Neuronal stem cell (in vitro differentiated cells): ENCODE measurements around the gene SH3PXD2A.

Source experiments
- DNase-seq: peaks from one replicate; pipeline ENCODE4 v3.0.0-alpha.2; 2013; ENCODE audit warnings: low spot score
- H2AFZ ChIP-seq: one replicate; pipeline ENCODE4 v1.6.1; 2013; ENCODE audit warnings: mild to moderate bottlenecking, low read length, inconsistent platforms
- H2AK5ac ChIP-seq: 2 replicates; pipeline ENCODE4 v1.6.1; 2013; ENCODE audit warnings: low read depth, mild to moderate bottlenecking, inconsistent platforms, low read length, moderate library complexity, mixed read lengths
- H2BK120ac ChIP-seq: 2 replicates; pipeline ENCODE4 v1.6.1; 2013; ENCODE audit warnings: low read depth, mild to moderate bottlenecking, inconsistent platforms, low read length, moderate library complexity, mixed read lengths
- H2BK12ac ChIP-seq: one replicate; pipeline ENCODE4 v1.6.1; 2013; ENCODE audit warnings: low read length, inconsistent platforms
- H2BK15ac ChIP-seq: 2 replicates; pipeline ENCODE4 v1.6.1; 2013; ENCODE audit warnings: mild to moderate bottlenecking, low read length, inconsistent platforms, mixed read lengths
- H2BK5ac ChIP-seq: one replicate; pipeline ENCODE4 v1.6.1; 2013; ENCODE audit warnings: inconsistent platforms, mild to moderate bottlenecking, low read length, moderate library complexity
- H3K14ac ChIP-seq: one replicate; pipeline ENCODE4 v1.6.1; 2013; ENCODE audit warnings: low read length, inconsistent platforms
- H3K18ac ChIP-seq: 2 replicates; pipeline ENCODE4 v1.6.1; 2013; ENCODE audit warnings: low read length, inconsistent platforms
- H3K23ac ChIP-seq: 2 replicates; pipeline ENCODE4 v1.6.1; 2013; ENCODE audit warnings: low read depth, mild to moderate bottlenecking, mixed read lengths, low read length, inconsistent platforms; ENCODE audit not compliant: poor library complexity
- H3K27ac ChIP-seq: replicated peaks from 3 replicates; pipeline ENCODE4 v1.5.1; 2013; ENCODE audit warnings: low read length, inconsistent platforms
- H3K27me3 ChIP-seq, 3 experiments: 2 replicates each; pipeline ENCODE4 v1.6.1; 2013; ENCODE audit warnings: low read length in 3 of 3, mild to moderate bottlenecking in 2 of 3, inconsistent platforms in 1 of 3, low read depth in 1 of 3, mixed read lengths in 1 of 3, moderate library complexity in 1 of 3; ENCODE audit not compliant: control insufficient read depth in 3 of 3, insufficient read depth in 3 of 3
- H3K36me3 ChIP-seq, 2 donors: replicated peaks in 1 of 2; 2 replicates each; pipeline ENCODE4 v1.6.1; 2013; ENCODE audit warnings: low read length in 2 of 2; ENCODE audit not compliant: control insufficient read depth in 2 of 2, insufficient read depth in 2 of 2
- H3K4ac ChIP-seq: 2 replicates; pipeline ENCODE4 v1.6.1; 2013; ENCODE audit warnings: inconsistent platforms, mild to moderate bottlenecking, low read length, moderate library complexity
- H3K4me1 ChIP-seq, 2 donors: 1 replicate in 1 of 2; 2 replicates in 1 of 2; pipeline ENCODE4 v1.6.1; 2013; ENCODE audit warnings: low read length in 2 of 2, low read depth in 1 of 2; ENCODE audit not compliant: control insufficient read depth in 2 of 2, insufficient read depth in 1 of 2
- H3K4me2 ChIP-seq: one replicate; pipeline ENCODE4 v1.6.1; 2013; ENCODE audit warnings: mild to moderate bottlenecking, low read length, inconsistent platforms; ENCODE audit not compliant: insufficient read depth, poor library complexity, severe bottlenecking
- H3K4me3 ChIP-seq, 2 donors: 2 replicates each; pipeline ENCODE4 v1.5.1; 2013; ENCODE audit warnings: low read length in 2 of 2, mild to moderate bottlenecking in 2 of 2, inconsistent platforms in 1 of 2, moderate library complexity in 1 of 2
- H3K79me1 ChIP-seq: one replicate; pipeline ENCODE4 v1.6.1; 2013; ENCODE audit warnings: low read depth, mild to moderate bottlenecking, inconsistent platforms, low read length, moderate library complexity
- H3K9ac ChIP-seq: one replicate; pipeline ENCODE4 v1.6.1; 2013; ENCODE audit warnings: mild to moderate bottlenecking, low read depth, low read length, inconsistent platforms; ENCODE audit not compliant: poor library complexity
- H3K9me3 ChIP-seq, 2 donors: replicated peaks in 1 of 2; 2 replicates each; pipeline versions ENCODE3 to v1.6.1; 2013; ENCODE audit warnings: low read length in 2 of 2, mild to moderate bottlenecking in 2 of 2, inconsistent platforms in 1 of 2, low read depth in 1 of 2, mixed read lengths in 1 of 2, moderate library complexity in 1 of 2; ENCODE audit not compliant: control insufficient read depth in 2 of 2, insufficient read depth in 1 of 2
- H4K8ac ChIP-seq: one replicate; pipeline ENCODE4 v1.6.1; 2013; ENCODE audit warnings: low read depth, mild to moderate bottlenecking, inconsistent platforms, low read length, moderate library complexity
- H4K91ac ChIP-seq: one replicate; pipeline ENCODE4 v1.6.1; 2013; ENCODE audit warnings: low read length, low read depth, mild to moderate bottlenecking, inconsistent platforms; ENCODE audit not compliant: poor library complexity
- WGBS, 2 donors: extraction: QIAGEN DNeasy Blood & Tissue Kit; methylation state at CpG; one replicate each; pipeline ENCODE4 v1.1.7; 2013; ENCODE audit warnings: missing lambda C conversion rate in 2 of 2, mixed read lengths in 1 of 2; ENCODE audit not compliant: insufficient read length in 2 of 2, insufficient replicate concordance in 1 of 2; ENCODE audit errors: extremely low coverage in 2 of 2; 5-methylcytosine and 5-hydroxymethylcytosine counted together

Gene SH3PXD2A

DNA sequence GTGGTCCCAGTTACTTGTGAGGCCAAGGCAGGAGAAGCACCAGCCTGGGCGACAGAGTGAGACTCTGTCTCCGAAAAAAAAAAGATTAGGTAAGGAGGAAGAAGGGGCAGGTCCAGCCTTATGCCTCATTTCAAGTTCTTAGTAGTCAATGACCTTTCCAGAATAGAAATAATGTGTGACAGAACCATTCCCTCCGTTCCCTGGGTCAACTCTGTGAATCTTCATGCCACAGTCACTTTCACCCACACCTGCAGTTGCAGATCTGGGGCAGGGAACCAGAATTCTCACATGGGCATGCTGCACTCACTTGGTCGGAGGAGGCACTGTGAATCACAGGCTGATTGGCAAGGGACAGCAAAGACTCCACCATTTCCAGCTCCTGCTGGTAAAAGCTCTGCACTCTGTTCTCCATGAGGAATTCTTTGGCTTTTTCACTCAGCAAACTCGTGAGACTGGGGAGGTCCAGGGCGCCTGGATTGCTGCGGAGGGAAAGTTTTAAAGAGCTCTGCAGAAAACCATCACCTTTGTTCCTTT is 41.9 kb upstream of the SH3PXD2A start:
- no peak overlapping the region for H3K4me2 ChIP-seq
- WGBS, 2 donors: no CpG with 5 or more reads among the region's 7 CpGs
- no peaks in the 10 kb centered on the region for H3K27me3 ChIP-seq
- H3K36me3 ChIP-seq: peaks cover 3 to 47% of the 10 kb centered on the region in 2 donors
- H2AK5ac ChIP-seq: no peak overlapping the region
- H3K4me3 ChIP-seq: no peak overlapping the region
- no peak for DNase-seq
- no peak overlapping the region for H2BK15ac ChIP-seq
- no peak overlapping the region for H4K91ac ChIP-seq
- H2BK120ac ChIP-seq: no peak overlapping the region
- no peak overlapping the region for H2BK12ac ChIP-seq
- H3K18ac ChIP-seq: no peak overlapping the region
- H2BK5ac ChIP-seq: no peak overlapping the region
- peaks cover 6 to 9% of the 10 kb centered on the region in 2 donors for H3K4me1 ChIP-seq
- no peak overlapping the region for H4K8ac ChIP-seq
- H3K9ac ChIP-seq: no peak overlapping the region
- no peak overlapping the region for H3K23ac ChIP-seq
- no peak overlapping the region for H3K27ac ChIP-seq
- no peak overlapping the region for H3K4ac ChIP-seq
- no peaks in the 10 kb centered on the region for H3K9me3 ChIP-seq
- H3K14ac ChIP-seq: no peak overlapping the region
- no peaks in the 10 kb centered on the region for H3K79me1 ChIP-seq
- no peak overlapping the region for H2AFZ ChIP-seq

DNA sequence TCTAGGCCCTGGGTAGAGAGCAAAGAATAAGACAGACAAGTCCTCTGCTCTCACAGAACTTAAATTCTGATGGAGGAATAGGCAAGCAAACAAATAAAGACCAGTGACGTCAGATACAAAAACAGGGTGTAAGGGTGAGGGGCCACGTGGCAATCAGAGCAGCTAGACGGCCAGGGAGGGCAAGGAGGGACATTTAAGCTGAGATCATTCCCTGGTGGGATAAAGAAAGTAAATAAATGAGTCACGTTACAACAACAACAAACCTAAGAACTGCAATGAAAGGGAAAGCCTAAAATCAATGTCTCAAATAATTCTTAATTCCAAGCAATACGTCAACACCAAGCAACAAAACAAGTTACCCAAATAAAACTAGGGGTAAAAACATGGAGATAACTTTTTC is 40.8 kb upstream of the SH3PXD2A start:
- DNase-seq: no peak
- Histone ChIP-seq H2BK120ac (no peak overlapping the region), H3K23ac (no peak overlapping the region), H4K91ac (no peak overlapping the region), H3K4me1 (peaks cover 6 to 9% of the 10 kb centered on the region in 2 donors), H4K8ac (no peak overlapping the region), H2BK5ac (no peak overlapping the region), H3K27ac (no peak overlapping the region), H3K36me3 (peaks cover 3 to 57% of the 10 kb centered on the region in 2 donors), H3K4ac (no peak overlapping the region), H2AK5ac (no peak overlapping the region), H2BK15ac (no peak overlapping the region), H3K4me3 (no peak overlapping the region), H3K14ac (no peak overlapping the region), H3K9ac (no peak overlapping the region), H3K4me2 (no peak overlapping the region), H2AFZ (no peak overlapping the region), H3K79me1 (no peaks in the 10 kb centered on the region), H3K9me3 (no peaks in the 10 kb centered on the region), H2BK12ac (no peak overlapping the region), H3K27me3 (no peaks in the 10 kb centered on the region), H3K18ac (no peak overlapping the region)
- WGBS, 2 donors: no CpG with 5 or more reads among the region's 5 CpGs

DNA sequence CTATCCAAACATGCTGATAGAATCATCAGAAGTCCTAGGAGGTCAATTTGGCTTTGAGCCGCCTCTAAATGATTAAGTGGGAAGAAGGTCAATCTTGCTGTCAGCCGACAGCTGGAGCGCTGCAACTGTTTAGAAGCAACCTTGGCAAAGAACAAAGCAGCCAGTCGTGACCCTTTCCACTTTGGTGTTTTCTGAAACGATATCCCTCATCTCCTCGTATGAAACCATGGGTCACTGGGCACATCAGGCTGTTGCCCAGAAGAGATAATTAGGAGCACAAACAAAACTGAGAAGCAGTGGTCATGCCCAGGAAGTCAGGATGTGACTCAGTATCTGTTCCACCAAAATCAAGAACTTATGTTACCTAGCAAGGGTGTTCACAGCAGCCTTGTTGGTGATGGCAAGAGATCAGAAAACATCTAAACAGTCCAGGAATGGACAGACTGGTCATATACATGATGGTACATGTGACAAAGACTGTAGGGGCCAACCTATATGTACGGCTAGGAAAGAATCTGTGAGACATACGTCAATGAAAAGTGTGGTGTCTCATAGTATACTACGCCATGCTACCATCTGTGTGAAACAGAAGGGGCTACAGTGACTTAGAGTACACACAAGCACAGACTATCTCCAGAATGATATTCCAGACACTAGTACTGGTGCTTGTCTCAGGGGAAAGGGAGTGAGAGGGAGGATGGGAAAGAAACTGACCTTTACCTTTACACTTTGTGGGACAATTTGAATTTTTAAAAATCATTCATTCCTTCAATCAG is 40.2 kb upstream of the SH3PXD2A start:
- no peak overlapping the region for H3K4me2 ChIP-seq
- no peak overlapping the region for H2BK12ac ChIP-seq
- peaks cover 6 to 9% of the 10 kb centered on the region in 2 donors for H3K4me1 ChIP-seq
- H2BK5ac ChIP-seq: no peak overlapping the region
- no peak overlapping the region for H4K8ac ChIP-seq
- H2AK5ac ChIP-seq: no peak overlapping the region
- H3K36me3 ChIP-seq: peaks cover 3 to 60% of the 10 kb centered on the region in 2 donors
- H3K23ac ChIP-seq: no peak overlapping the region
- WGBS, 2 donors: no CpG with 5 or more reads among the region's 9 CpGs
- no peak for DNase-seq
- no peaks in the 10 kb centered on the region for H3K9me3 ChIP-seq
- H3K9ac ChIP-seq: no peak overlapping the region
- H3K79me1 ChIP-seq: no peaks in the 10 kb centered on the region
- no peak overlapping the region for H3K18ac ChIP-seq
- no peak overlapping the region for H3K4ac ChIP-seq
- H3K4me3 ChIP-seq: no peak overlapping the region
- no peak overlapping the region for H3K27ac ChIP-seq
- no peak overlapping the region for H2BK120ac ChIP-seq
- no peak overlapping the region for H2BK15ac ChIP-seq
- H3K14ac ChIP-seq: no peak overlapping the region
- no peak overlapping the region for H2AFZ ChIP-seq
- H3K27me3 ChIP-seq: no peaks in the 10 kb centered on the region
- H4K91ac ChIP-seq: no peak overlapping the region

DNA sequence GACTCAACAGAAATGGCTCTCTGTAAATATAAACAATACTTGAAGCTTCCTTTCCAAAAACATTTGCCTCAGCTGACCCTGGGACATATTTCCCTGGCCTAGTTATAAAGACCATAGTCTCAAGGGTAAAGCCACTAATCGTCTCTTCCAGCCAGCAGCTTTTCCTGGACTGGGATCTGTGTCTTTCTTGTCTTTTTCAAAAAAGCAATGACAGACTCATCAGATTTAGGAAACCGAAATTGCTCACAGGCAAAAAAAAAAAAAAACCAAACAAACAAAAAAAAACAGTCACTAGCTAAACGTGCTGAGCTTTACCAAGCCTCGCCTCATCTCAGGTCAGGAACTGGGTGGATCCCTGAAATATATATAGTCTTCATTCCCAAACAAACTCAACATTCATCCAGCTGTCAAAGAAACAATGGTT is 39.1 kb upstream of the SH3PXD2A start:
- no peak overlapping the region for H4K91ac ChIP-seq
- no peak overlapping the region for H2BK120ac ChIP-seq
- no peaks in the 10 kb centered on the region for H3K79me1 ChIP-seq
- H3K4me1 ChIP-seq: peaks cover 4 to 7% of the 10 kb centered on the region in 2 donors
- H3K18ac ChIP-seq: no peak overlapping the region
- no peak overlapping the region for H3K23ac ChIP-seq
- no peak overlapping the region for H3K9ac ChIP-seq
- H2BK5ac ChIP-seq: no peak overlapping the region
- no peak overlapping the region for H3K27ac ChIP-seq
- WGBS, 2 donors: no CpG with 5 or more reads among the region's 4 CpGs
- no peak overlapping the region for H4K8ac ChIP-seq
- no peak overlapping the region for H2AK5ac ChIP-seq
- no peak overlapping the region for H2AFZ ChIP-seq
- H3K4me2 ChIP-seq: no peak overlapping the region
- no peak overlapping the region for H3K4ac ChIP-seq
- no peak for DNase-seq
- no peak overlapping the region for H2BK15ac ChIP-seq
- H3K36me3 ChIP-seq: peaks cover 3 to 61% of the 10 kb centered on the region in 2 donors
- no peaks in the 10 kb centered on the region for H3K9me3 ChIP-seq
- H3K27me3 ChIP-seq: no peaks in the 10 kb centered on the region
- no peak overlapping the region for H3K4me3 ChIP-seq
- H3K14ac ChIP-seq: no peak overlapping the region
- H2BK12ac ChIP-seq: no peak overlapping the region
